Stimulated activated CD4-positive, alpha-beta T cell treated with anti-CD3 and anti-CD28 coated beads, TNF-alpha, amount 100 ng/mL, for 1 hour (primary cell): ENCODE data around the gene REPIN1.
A peak's percentile ranks its signal among the peaks of the same experiment; 100 is the strongest.

Experiments
- DNase-seq, 3 donors: peaks; one replicate each; pipeline ENCODE4 v3.0.0-alpha.2; 2020; ENCODE audit warnings: low read depth in 3 of 3, low spot score in 1 of 3

REPIN1 gene

GRCh38 chr7:150368096-150368883 is at the start of gene REPIN1:
Gene REPIN1 (plus strand): TSS chr7:150368822. CDS start chr7:150369712, 890 bp downstream.
- peak; percentile 52 to 60 (median 55) for DNase-seq

DNA sequence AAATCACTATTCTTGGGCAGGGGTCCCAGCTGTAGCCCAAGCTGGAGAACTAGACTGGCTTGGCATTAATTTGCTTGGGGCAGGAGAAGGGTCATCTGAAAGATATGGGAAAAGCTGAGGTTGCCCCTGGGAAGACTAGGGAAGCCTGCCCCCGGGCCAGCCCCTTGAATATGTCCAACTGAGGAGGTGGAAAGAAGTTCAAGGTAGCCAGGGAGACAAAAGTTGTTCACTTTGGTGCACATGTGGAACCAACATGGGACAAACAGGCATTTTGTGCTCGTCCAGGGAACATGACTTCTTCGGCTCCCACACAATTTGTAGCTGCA is 46.9 kb upstream of the REPIN1 start:
- DNase-seq: no peak

GRCh38 chr7:150322114-150322832 is 46.3 kb upstream of the REPIN1 start:
- no peak for DNase-seq

- peak; percentile 19 to 51 (median 21) for DNase-seq
These were observed 45.6 kb upstream of the REPIN1 start, which contains the start of the genes ACTR3C and LRRC61 for GRCh38 chr7:150322833-150323681. Gene ACTR3C (minus strand): TSS chr7:150323545. CDS start chr7:150295296, 28,249 bp downstream. Gene LRRC61 (plus strand): TSS chr7:150323355. CDS start chr7:150336862, 13,507 bp downstream.

- DNase-seq: no peak
These were observed 44.8 kb upstream of the REPIN1 start for GRCh38 chr7:150323682-150324372.

- no peak for DNase-seq
These were observed 44.2 kb upstream of the REPIN1 start for GRCh38 chr7:150324373-150324961.

DNA sequence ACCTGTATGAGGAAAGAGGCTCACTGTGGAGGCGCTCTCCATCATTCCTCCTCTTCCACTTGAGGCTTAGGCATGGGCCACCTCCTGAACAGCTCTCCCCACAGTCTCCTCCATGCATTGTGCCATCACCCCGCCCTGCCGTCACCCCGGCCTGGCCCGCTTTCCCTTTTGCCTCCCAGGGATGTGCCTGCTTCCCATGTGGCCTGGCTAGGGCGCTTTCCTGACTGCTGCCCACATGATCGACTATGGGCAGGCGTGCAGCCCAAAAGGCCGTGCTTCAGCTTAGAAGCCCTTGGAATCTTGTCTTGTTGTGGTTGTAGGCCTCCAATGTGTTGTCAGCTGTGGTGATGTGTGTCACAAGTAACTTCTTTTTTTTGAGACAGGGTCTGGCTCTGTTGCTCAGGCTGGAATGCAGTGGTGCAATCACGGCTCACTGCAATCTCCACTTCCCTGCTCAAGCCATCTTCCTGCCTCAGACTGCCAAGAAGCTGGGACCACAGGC is 43.5 kb upstream of the REPIN1 start:
- no peak for DNase-seq

DNA sequence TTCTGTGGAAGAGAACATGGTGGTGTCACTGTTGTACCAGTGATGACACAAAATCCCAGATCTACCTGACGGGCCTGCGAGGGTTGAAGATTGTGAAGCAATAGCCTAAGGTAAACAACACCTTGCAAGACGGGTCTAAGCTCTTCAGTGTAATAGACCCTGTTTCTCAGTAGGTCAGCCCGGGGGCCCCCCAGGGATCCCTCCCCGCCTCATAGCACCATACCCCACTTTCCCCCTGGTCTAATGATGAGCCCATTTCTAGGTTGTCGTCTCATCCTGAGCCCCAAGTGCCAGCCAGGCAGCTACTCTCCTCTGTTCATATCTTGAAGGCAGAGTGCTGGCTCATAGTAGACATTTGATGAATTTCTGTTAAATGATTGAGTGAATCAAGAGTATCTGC is 42.7 kb upstream of the REPIN1 start:
- no peak for DNase-seq

DNA sequence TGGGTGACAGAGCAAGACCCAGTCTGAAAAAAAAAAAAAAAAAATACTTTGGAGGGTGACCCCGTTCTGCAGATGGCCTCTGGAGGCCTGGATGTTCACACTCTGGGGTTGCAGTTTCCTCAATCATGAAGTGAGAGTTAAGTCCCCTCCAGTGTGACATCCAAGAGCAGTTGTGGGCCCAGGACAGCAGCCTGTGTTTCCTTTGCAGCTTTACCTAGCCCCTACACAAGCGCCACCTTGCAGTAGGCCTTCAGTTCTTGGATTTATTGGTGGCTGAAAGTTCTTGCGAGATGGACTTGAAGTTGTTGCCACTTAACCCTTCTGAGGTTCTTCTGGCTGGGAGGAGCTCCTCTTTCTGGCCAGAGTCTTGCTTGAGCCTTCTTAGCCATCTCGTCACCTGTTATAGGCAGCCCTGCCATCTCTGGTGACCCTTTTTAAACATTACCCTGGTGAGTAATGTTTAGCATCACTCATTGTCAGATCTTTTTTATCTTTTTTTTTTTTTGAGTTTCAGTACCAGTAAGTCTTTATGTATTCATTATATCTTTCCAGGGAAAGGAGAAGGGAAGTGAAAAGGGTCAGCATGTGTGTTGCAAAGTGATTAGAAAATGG is 41.9 kb upstream of the REPIN1 start:
- no peak for DNase-seq

GRCh38 chr7:150327308-150327707 is 41.3 kb upstream of the REPIN1 start:
- no peak for DNase-seq

DNA sequence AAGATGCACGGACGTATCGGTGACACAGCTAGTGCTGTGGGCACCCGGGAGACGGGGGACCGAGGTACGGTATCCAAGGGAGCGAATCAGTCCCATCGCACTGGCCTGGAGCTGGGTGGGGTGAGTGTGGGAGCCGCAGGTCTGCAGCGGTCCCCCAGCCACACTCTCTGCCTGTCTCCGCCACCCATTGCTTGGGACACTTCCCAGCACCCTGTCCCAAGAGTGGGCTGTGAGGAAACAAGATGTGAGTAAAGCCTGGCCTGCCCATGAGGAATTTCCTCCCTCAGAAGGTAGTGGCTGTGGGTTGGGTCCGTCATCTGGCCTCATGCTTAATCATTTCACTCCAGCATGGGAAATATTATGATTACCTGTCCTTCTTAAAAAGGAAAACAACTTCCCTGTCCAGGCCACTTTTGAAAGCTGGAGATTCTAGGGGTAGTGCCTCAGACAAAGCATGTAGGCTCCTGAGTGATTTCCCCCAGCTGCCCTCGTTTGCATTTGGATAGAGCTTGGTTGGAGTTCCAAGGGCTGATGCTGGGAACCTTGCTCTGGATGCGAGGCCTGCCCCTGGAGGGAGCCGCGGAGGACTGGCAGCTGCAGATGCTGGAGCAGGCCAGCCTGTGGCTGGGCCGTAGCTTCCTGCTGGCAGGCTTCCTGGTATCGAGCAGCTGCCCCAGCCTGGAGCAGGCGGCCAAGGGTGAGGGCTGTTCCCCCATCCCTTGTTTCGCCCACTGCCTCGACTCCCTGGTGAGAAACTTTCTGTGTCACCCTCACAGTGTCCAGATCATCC is 39.1 kb upstream of the REPIN1 start:
- DNase-seq: no peak

DNA sequence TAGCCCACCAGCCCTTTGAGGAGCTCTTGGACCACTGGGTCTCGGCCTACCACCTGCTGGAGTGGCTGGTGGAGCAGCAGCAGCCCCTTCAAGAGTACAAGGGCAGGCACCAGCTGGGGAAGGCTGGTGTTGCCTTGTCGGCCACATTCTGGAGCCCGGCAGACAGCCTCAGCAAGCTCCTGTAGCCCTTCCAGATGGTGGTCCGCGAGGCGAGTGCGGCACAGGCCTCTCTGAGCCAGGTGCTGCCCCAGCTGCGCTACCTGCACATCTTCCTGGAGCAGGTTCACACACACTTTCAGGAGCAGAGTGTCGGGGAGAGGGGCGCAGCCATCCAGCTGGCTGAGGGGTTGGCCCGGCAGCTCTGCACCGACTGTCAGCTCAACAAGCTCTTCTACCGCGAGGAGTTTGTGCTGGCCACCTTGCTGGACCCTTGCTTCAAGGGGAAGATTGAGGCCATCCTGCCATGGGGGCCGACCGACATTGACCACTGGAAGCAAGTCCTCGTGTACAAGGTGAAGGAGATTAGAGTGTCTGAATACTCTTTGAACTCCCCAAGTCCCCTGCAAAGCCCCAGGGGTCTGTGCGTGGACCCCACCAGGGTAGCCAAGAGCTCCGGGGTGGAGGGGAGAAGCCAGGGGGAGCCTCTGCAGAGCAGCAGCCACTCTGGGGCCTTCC is 38.3 kb upstream of the REPIN1 start:
- no peak for DNase-seq

DNA sequence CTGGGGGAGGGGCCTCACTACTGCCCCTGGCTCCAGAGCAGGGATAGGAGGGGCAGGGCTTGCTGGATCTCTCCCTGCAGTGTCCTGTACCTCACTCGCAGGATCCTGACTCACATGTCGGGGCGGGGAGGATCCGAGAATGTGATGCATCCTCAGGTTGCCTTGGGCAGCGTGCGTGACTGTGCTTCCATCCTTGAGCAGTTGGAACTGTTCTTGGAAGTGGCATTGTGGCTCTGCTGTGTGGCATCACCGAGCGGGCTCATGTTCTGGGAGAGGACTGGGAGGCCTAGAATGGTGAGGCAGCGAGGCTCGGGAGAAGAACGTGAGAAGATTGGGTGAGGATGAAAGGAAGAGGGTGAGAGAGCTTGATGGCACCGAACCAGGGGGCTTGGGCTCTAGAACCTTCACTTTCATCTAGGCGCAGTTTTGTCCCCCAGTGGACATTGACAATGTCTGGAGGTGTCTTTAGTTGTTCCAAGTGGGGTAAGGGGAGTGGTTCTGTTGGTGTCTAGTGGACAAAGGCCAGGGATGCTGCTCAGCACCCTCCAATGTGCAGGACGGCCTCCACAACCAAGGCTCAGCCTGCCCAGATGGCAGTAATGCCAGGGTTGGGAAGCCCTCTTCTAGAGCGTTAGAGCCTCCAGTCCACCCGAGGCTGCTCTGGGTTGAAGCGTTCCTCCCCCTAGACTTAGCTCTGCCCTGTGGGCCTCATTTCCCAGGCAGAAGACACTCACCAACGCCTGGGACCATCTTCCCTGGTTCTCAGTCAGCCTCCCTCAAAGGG is 35.6 kb upstream of the REPIN1 start:
- DNase-seq: no peak

DNA sequence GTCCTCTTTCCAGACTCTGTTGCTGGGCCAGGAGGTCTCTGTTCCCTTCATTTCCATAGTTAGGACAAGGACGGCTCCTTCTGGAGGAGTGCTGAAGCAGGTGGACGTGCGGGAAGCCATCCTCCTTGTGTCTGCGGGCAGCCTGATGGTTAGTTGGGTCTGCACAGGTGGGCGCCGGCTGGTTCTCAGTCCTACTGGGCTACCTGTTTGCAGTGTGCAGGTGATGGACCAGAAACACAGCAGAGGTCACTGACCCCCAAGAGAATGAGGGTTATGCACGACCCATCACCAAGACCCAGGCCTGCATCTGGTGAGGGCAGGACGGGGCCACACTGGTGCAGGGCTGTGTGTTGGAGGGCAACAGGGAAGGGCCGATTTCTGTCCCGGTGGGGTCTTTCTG is 35.0 kb upstream of the REPIN1 start:
- DNase-seq: no peak

DNA sequence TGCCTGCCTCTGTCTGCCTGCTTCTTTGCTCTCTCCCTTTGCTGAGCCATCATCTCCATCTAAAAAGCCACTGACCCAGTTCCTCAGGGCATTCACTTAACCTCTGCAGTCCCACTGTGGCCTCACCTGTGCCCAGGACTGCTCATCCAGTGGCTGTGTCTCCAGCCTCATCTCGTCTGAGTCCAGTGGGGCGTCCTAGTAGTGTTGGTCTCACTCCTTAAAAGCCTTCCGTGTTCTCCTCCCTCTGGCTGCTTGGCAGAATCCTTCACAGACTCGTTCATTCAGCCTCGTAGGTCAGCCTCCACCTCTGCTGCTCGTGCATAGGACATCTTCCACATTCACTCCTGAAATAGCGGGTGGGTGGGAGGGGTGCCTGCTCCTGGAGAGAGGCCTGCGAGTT is 34.5 kb upstream of the REPIN1 start:
- DNase-seq: no peak

- DNase-seq: no peak
These were observed 33.4 kb upstream of the REPIN1 start for GRCh38 chr7:150335108-150335773.

DNA sequence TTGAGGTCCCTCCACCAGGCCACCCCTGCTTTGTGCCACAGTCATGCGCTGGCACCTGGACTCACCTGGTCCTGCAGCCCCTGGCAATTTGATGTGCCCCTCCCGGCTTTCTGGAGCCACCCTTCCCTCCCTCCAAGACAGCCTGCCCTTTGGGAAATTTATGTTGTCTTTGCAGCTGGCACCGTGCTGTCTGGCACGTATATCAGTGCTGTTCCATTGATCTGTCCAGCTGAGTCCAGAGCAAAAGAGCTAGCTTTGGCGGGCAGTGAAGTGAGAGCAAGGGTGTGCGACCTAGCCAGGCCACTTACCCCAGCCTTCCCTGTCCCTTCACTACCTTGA is 32.9 kb upstream of the REPIN1 start:
- DNase-seq: no peak
